ENCODE results near the gene TTC28.

DNA sequence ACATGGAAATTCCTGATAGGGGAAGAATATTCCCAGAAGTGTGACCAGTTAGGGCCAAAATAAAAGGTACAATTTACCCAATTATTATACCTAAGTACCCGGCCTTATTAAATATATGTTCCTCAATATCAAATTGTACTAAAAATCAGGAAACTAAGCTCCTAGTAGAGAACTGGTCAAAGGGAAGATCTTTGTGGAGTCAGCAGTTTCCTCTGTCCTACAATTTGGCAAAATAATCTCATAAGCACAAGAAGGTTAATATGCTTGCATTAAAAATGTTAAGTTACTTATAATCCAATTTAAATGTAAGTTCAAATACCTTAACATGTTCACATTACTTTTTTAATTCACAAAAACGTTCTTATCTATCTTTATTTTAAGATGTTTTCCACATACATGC is 10.3 kb downstream of the TTC28 start:
- TF ChIP-seq EZH2 (IDR thresholded peaks at IDR 0.05; ENCODE audit: insufficient read depth, low read length) (no peak), CTCF (IDR thresholded peaks at IDR 0.05; ENCODE audit: insufficient read depth, low read depth, low read length) (no peak)
